ENCODE measurements around the gene APOBEC3G. TPM values are rescaled to one million over a fixed set of nuclear protein-coding genes. Genes with fewer than 3 reads are reported as not detected.

APOBEC3G gene
- total RNA-seq, 1 experiment from 2014 or later = 9.5 TPM

DNA sequence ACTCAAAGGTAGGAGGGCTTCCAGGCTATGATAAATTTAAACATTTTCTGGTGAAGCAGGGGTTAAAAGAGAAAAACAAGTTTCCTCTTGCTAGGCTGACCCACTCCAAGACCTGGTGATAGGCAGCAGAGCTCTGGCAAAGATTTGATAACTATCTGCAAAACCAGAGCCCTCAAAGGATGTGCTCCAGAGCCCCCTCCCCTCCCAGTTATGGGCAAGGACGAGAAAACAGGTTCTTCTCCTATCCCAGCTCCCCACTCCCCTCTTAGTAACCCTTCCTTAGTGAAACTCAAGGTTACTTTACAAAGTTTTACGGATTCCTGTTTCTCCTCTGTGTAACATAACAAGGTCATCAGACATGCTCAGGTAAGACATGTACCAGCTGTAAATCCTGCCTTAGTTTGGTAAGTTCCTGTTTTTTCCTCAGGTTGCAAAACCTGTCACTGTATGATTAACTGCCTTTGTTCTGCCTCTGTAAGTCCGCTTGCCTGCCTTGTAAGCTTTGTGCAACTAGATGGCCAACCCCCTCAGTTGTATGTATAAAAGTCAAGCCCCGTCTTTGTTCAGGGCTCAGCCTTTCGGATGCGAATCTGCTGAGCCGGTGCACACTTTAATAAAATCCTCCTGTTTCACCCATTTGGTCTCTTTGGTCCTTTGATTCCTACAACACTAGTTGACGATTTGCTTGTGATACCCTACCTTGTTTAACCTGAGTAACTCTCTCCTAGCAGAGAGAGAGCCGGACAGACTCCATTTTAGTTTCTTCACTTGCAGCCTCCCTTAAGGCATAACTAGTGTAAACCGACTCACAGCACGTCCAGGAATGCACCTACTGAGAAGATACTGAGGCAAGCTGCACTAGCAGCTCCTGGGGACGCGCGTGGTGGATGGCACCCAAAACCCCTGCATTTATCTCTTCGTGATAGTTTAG, 33.8 kb downstream of the APOBEC3G start:
- ChIA-PET POLR2A (ENCODE audit: unreplicated experiment) (interaction anchor here (0.5 to 0.6 kb wide), 2 partner anchors 57 to 234 kb away, joined by 4 to 7 read pairs; no protein-coding TSS in a partner anchor), CTCF (interaction anchor here (0.6 kb wide), 1 partner anchor 104 kb away, joined by 3 read pairs; no protein-coding TSS in a partner anchor)
- no peak overlapping the region for H3K4me3 ChIP-seq
- H2AFZ ChIP-seq = no peak overlapping the region
- TF ChIP-seq, protein P1, sequence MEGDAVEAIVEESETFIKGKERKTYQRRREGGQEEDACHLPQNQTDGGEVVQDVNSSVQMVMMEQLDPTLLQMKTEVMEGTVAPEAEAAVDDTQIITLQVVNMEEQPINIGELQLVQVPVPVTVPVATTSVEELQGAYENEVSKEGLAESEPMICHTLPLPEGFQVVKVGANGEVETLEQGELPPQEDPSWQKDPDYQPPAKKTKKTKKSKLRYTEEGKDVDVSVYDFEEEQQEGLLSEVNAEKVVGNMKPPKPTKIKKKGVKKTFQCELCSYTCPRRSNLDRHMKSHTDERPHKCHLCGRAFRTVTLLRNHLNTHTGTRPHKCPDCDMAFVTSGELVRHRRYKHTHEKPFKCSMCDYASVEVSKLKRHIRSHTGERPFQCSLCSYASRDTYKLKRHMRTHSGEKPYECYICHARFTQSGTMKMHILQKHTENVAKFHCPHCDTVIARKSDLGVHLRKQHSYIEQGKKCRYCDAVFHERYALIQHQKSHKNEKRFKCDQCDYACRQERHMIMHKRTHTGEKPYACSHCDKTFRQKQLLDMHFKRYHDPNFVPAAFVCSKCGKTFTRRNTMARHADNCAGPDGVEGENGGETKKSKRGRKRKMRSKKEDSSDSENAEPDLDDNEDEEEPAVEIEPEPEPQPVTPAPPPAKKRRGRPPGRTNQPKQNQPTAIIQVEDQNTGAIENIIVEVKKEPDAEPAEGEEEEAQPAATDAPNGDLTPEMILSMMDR (conservative IDR thresholded peaks at IDR 0.05) = no peak
- TF ChIP-seq EZH2 (IDR thresholded peaks at IDR 0.05; ENCODE audit: low read depth) = no peak
- no peaks in the 10 kb centered on the region for H3K9me2 ChIP-seq (ENCODE audit: insufficient read depth)
- peak overlapping the region; percentile 62 for H3K4me2 ChIP-seq
- peaks cover 17% of the 10 kb centered on the region; the same call in 1 of the 2 replicates for H3F3A ChIP-seq (ENCODE audit: insufficient read depth, low read depth)
- no peaks in the 10 kb centered on the region for H3K36me3 ChIP-seq (ENCODE audit: low read depth)
- H3K79me2 ChIP-seq (ENCODE audit: low read depth) = no peaks in the 10 kb centered on the region
- H3K9me3 ChIP-seq (ENCODE audit: insufficient read depth, low read depth) = no peaks in the 10 kb centered on the region
- BruUV-seq (replicated peaks) = no TSS peak
- peak; percentile 34 to 92 for DNase-seq
- intact Hi-C loops (cut with micrococcal nuclease; ENCODE audit: unreplicated experiment) = loop anchor here (5.0 kb wide), 1 partner anchor 44 kb away; no protein-coding TSS in a partner anchor
- peak overlapping the region; percentile 47 for H3K27ac ChIP-seq
- peaks cover 21% of the 10 kb centered on the region for H3K4me1 ChIP-seq (replicated peaks; ENCODE audit: insufficient read depth)
- H3K27me3 ChIP-seq (ENCODE audit: insufficient read depth, low read depth) = no peaks in the 10 kb centered on the region
- no peaks in the 10 kb centered on the region for H4K20me1 ChIP-seq (ENCODE audit: insufficient read depth)

DNA sequence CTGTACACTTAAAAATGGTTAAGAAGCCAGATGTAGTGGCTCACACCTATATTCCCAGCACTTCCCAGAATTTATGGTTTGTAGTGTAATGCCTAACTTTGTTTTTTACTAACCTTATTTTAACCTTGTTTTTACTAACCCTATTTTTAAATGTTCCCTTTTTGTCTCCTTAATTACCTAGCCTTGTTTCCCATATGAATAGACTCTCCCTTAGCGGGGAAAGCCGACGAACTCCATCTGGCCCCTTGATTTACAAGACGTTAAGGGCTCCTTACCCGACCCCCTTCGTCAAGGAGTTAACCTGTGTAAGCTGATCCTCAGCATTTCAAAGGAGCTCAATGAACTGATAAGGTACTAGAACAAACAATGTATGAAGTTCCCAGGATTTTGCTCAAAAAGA, 37.0 kb downstream of the APOBEC3G start:
- Histone ChIP-seq H2AFZ (no peak overlapping the region), H3K9me2 (ENCODE audit: insufficient read depth) (no peaks in the 10 kb centered on the region), H3K4me2 (no peak overlapping the region), H3F3A (ENCODE audit: insufficient read depth, low read depth) (peaks cover 17% of the 10 kb centered on the region; the same call in 1 of the 2 replicates), H4K20me1 (ENCODE audit: insufficient read depth) (no peaks in the 10 kb centered on the region), H3K4me3 (no peak overlapping the region), H3K27me3 (ENCODE audit: insufficient read depth, low read depth) (no peaks in the 10 kb centered on the region), H3K9me3 (ENCODE audit: insufficient read depth, low read depth) (no peaks in the 10 kb centered on the region), H3K4me1 (replicated peaks; ENCODE audit: insufficient read depth) (peaks cover 30% of the 10 kb centered on the region), H3K36me3 (ENCODE audit: low read depth) (no peaks in the 10 kb centered on the region), H3K79me2 (ENCODE audit: low read depth) (no peaks in the 10 kb centered on the region), H3K27ac (no peak overlapping the region)
- BruUV-seq (replicated peaks) = no TSS peak
- intact Hi-C loops (cut with micrococcal nuclease; ENCODE audit: unreplicated experiment) = loop anchor here (5.0 kb wide), 1 partner anchor 47 kb away; no protein-coding TSS in a partner anchor
- DNase-seq = no peak
- ChIA-PET CTCF (no interaction called here), POLR2A (ENCODE audit: unreplicated experiment) (interaction anchor here (0.6 kb wide), 2 partner anchors 397 to 410 kb away, joined by 7 to 24 read pairs; no protein-coding TSS in a partner anchor)
- TF ChIP-seq EZH2 (IDR thresholded peaks at IDR 0.05; ENCODE audit: low read depth) = no peak
- TF ChIP-seq, protein P1 (conservative IDR thresholded peaks at IDR 0.05) = no peak

DNA sequence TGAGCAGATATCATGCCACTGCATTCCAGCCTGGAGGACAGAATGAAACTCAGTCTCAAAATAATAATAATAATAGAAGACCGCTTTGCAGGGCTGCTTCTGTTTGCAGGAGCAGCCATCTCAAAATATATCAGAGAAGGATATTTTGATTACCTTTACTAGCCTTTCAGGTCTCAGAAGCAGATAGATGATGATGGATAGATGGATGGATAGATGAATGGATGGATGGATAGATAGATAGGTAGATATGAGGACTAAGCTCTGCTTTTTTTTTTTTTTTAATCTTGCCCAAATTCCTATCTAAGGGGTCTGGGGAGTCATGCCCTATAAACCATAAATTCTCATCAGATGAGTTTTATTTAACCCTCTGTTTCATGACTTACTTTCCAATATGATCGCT, 38.5 kb downstream of the APOBEC3G start:
- no peak overlapping the region for H3K27ac ChIP-seq
- H3K4me3 ChIP-seq = no peak overlapping the region
- H2AFZ ChIP-seq = no peak overlapping the region
- POLR2A ChIA-PET (ENCODE audit: unreplicated experiment) = interaction anchor here (0.7 kb wide), 1 partner anchor 227 kb away, joined by 3 read pairs; no protein-coding TSS in a partner anchor
- H3K27me3 ChIP-seq (ENCODE audit: insufficient read depth, low read depth) = no peaks in the 10 kb centered on the region
- H3K9me3 ChIP-seq (ENCODE audit: insufficient read depth, low read depth) = no peaks in the 10 kb centered on the region
- no peaks in the 10 kb centered on the region for H3K36me3 ChIP-seq (ENCODE audit: low read depth)
- intact Hi-C loops (cut with micrococcal nuclease; ENCODE audit: unreplicated experiment) = loop anchor here (5.0 kb wide), 1 partner anchor 68 kb away; no protein-coding TSS in a partner anchor
- H3K4me2 ChIP-seq = no peak overlapping the region
- H3K79me2 ChIP-seq (ENCODE audit: low read depth) = no peaks in the 10 kb centered on the region
- TF ChIP-seq, protein P1 (conservative IDR thresholded peaks at IDR 0.05) = no peak
- no peak for TF ChIP-seq EZH2 (IDR thresholded peaks at IDR 0.05; ENCODE audit: low read depth)
- no peaks in the 10 kb centered on the region for H4K20me1 ChIP-seq (ENCODE audit: insufficient read depth)
- CTCF ChIA-PET = interaction anchor here (0.6 kb wide), 1 partner anchor 83 kb away, joined by 3 read pairs; no protein-coding TSS in a partner anchor
- no peak for DNase-seq
- H3K4me1 ChIP-seq (replicated peaks; ENCODE audit: insufficient read depth) = peaks cover 20% of the 10 kb centered on the region
- no peaks in the 10 kb centered on the region for H3K9me2 ChIP-seq (ENCODE audit: insufficient read depth)
- peaks cover 11% of the 10 kb centered on the region; the same call in 1 of the 2 replicates for H3F3A ChIP-seq (ENCODE audit: insufficient read depth, low read depth)
- no TSS peak for BruUV-seq (replicated peaks)
